Kasumi-1 (cell line): ENCODE data around the gene TREH.
A peak's percentile ranks its signal among the peaks of the same experiment; 100 is the strongest.

ENCODE experiments used
- DNase-seq, 2 experiments: peaks; one replicate each; lab custom pipeline; 2025; lab: John Stamatoyannopoulos, UW

Gene TREH

DNA sequence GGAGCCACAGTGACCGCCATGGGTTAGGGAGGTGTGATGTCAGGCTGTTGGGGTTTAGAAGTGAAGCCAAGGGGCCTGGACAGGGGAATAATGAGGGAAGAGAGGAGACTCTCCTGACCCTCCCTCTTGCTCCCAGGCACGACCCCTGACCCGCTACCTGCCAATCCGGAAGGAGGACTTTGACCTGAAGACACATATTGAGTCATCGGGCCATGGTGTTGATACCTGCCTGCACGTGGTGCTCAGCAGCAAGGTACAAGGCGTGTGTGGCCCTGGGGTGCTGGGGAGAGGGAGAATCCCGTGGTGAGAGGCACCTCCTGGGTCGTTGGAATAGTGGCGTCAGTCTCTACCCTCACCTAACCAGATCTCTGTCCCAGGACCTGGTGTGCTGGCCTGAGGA is 29.5 kb downstream of the TREH start:
- no peak for DNase-seq

DNA sequence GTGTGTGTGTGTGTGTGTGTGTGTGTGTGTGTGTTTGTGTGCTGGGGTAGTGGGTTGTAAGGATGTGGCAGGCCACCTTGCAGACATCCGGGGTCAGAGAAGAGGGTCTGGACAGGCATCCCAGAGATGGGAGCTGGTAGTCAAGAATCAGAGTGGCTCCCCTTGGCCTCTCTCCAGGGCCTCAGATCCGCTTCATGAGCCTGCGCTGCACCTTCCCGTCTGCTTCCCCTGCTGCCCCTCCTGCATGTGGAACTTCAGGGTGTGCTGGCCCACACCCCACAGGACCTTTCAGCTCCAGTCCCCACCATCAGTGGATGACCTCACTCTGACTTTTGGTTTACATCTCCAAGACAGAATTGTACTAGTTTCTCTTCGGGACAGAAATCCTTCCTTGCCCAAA is 31.2 kb downstream of the TREH start:
- no peak for DNase-seq

DNA sequence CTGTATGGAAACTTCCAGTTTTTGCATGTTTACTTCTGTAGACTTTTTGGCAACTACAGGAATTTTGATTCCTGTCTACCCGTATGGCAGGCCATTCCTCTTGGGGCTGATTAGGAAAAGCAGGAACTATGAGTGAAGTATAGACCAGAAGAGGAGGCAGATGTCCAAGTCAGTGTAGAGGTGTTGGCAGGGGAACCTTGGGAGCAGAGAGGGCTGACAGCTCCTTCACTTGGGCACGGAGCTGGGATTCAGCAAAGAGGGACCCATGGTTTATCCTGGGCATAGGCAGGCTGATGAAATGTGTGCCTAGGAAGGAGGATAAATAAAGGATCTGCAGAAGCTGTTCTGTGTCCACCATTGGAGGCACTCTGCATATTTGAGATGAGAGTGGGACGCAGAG is 33.1 kb downstream of the TREH start:
- no peak for DNase-seq

DNA sequence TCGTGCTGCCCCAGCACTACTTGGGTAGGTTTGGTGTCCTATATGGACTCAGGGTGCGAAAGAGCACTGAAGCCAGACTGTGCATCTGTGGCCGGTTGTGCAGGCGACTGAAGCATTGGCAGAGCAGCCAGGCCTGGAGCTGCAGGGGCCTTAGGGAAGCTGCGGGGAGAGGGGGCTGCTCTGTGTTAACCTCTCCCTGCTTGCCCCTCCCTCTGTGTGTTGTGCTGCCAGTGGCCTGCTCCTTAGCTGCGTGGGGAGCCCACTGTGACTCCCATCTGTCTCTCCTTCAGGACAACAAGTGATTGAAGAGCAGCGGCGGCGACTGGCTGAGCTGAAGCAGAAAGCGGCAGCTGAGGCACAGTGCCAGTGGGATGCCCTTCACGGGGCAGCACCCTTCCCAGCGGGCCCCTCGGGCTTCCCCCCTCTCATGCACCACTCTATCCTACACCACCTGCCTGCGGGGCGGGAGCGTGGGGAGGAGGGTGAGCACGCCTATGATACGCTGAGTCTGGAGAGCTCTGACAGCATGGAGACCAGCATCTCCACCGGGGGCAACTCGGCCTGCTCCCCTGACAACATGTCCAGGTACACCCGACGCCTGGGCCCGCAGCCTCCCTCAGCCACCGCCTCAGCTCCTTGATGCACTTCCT is 34.3 kb downstream of the TREH start:
- no peak for DNase-seq

DNA sequence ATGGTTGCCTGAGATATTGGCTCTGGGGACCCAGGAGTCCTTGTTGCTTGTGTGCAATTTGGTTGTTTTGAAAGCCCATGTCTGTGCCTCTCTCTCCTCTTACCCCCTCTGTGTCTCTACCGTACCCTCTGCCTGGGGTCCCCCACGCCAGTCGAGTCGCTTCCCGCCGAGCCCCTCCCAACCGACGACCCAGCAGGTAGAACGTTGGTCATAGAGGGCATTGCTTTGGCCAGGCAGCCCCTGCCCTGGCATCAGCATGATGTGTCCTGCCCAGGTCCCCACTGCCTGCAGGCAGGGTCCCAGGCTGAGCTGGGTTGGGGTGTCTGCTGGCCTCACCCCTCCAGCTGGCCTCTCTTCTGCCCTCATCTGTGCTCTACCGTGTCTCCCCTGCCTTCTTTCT is 35.0 kb downstream of the TREH start:
- no peak for DNase-seq

DNA sequence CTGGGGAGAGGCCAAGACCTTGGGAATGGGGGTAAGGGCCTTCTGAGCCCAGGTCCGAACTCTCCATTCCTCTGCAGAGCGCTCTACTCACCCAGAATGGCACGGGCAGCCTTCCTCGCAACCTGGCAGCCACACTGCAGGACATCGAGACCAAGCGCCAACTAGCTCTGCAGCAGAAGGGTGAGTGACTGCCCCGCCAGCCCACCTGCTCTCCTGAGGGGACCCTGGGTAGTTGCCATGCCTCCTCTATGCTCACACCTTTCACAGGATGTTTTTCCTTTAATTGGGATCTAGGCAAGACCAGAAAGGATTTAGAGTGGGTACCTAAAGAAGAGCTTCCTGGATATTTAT is 35.5 kb downstream of the TREH start:
- DNase-seq, result no peak

DNA sequence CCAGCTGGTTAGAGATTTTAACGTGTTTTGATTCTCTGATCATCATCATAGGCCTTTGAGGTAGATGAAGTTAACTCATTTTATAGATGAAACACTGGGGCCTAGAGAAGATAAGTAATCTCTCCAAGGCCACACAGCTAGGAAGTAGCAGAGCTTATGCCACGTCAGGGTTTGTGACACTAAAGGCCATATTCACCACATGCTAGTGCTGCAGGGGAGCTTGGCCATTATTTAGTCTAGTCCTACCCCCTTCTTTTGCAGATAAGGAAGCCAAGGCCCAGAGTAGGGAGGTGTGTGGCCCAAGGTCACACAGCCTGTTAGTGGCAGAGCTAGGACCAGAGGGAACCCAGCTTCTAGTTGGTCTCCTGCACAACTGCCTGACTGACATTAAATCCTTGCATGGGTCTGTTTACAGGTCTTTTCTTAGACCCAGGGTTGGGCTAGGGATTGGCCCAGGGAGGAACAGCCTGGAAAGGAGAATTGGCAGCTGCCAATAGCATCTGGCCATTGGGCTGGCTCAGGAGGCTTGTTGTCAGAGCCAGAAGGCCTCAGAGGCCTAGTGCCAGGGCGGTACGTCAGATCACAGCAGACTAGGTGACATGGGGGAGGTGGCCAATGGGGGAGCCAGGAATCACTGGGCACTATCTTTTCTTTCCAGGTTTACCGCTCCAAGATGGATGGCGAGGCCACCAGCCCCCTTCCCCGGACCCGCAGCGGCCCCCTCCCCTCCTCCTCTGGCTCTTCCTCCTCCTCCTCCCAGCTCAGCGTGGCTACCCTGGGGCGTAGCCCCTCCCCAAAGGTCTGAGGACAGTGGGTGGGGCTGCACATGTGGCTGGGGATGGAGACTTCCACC is 36.1 kb downstream of the TREH start:
- no peak for DNase-seq

DNA sequence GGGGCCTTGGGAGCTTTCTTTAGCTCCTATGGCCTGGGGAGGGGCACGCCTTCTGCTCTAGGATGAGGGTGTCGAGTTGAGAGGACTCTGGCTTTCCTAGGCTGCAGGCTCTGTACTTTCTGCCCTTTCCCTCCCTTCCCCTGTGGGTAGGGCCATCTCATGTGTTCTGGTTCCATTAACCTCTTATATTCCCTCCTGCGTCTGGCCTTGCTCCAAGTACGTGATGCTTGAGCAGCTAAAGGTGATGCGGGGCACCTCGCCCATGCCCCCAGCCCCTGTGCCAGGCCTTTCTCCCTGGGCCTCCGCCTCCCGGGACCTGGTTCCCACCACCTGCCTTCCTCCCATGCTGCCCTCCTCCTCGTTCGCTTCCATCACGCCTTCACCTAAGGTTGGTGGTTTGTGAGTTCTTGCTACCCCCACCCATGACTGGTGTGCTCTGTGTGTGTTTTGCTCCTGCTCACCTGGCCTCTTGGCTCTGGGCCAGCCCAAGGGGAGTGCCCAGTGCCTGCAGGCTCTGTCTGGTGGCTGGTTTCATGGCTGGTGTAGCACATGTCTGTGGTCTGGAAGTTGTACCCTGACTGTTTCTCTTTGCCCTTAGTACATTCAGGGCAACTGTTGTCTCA is 37.9 kb downstream of the TREH start:
- no peak for DNase-seq

DNA sequence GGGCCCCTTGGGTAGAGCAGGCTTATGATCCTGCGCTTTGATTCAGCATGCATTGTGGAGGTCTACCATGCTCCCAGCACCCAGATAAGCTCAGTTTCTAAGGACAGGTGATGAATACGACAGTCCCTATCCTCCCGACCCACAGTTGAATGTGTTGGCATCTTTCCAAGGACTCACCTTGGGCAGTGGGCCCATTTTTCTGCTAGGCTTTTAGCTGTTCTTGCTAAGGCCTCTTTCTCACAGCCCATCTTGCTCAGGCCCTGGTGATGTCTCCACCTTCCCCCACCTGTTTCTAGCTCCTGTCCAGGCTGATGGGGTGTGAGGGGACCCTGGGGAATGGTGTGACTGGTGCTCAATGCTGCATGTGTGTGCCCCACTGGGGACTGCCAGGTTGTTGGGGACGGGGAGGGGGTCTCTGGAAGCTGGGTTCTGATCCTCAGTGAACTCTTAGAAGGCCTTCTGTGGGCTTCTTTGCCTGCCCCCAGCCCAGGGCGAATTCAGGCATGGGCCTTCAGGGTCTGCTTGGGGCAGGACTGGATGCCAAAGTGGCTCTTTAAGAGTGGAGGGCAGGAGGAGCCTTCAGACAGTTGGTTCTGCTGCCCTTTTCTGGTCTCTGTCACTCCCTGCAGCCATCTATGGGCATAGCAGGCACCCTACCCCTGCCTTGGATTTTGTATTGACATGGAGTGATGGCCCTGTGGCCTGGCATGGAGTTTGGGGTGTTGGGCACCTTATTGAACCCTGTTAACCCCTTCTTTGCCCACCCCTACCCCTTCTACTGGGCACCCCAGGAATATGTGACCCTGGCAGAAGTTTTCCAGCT is 38.9 kb downstream of the TREH start:
- DNase-seq, result no peak

DNA sequence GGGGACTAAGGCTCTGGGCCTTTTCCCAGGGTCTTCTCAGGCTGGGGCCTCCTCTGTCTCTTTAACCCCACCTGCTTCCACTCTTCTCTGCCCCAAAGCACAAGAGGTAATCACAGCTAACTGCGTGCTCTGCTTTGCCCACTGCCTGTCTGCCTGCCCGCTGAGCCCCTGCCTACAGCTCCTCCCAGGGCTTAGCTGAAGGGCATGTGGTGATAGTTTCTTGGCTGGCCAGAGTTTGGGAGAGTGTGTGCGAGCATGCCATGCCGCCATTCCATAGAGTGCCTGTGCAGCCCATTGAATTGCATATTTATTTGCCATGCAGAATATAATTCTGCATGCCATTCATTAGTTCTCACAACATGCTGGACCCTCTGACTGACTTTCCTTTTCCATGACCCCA is 39.6 kb downstream of the TREH start:
- no peak for DNase-seq

DNA sequence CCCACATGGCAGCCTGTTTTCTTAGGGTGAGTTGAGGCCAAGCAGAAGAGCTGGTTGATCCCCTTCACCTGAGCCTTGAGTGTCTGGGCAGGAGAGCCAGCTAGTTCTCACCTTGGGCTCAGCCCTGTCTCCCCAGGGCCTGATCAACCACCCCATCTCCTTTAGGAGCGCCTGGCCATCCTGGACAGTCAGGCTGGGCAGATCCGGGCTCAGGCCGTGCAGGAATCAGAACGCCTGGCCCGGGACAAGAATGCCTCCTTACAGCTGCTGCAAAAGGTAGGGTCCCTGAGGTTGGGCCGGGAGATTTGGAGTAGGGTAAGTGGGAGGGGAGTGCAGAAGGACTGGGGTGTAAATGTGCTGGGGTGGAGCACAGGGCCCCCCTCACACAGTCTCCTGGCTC is 40.7 kb downstream of the TREH start:
- no peak for DNase-seq

DNA sequence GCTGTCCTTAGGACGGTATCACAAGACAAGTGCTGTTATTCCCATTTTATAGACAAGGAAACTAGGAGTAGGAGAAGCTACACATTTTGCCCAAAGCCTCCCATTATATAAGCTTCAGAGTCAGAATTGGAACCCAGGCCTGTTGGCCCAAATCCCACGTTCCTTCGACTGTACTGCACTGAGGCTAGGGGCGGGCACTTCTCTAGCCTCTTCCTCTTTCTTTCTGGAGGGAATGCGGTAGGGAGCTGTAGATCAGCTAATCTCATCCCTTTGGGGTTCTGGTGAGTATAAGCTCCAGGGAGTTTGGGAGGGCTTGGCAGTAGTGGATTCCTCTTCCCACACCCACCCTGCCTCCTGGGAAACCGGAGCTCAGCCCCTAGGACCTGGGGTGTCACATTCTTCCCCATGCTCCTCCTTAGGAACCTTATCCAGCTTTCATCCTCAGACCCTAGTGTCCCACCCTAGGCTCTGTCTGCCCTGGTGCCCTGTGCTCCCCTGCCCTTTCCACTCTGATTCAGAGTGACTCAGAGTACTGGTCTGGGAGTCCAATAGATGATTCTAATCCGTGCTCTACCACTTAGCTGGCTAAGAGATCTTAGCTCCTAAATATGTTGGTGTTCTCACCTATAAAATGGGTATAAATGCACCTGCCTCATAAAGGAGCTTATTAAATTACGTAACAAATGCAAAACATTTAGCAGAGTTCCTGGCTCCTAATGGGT is 42.7 kb downstream of the TREH start:
- peak in 1 of 2 experiments; percentile 7 for DNase-seq

DNA sequence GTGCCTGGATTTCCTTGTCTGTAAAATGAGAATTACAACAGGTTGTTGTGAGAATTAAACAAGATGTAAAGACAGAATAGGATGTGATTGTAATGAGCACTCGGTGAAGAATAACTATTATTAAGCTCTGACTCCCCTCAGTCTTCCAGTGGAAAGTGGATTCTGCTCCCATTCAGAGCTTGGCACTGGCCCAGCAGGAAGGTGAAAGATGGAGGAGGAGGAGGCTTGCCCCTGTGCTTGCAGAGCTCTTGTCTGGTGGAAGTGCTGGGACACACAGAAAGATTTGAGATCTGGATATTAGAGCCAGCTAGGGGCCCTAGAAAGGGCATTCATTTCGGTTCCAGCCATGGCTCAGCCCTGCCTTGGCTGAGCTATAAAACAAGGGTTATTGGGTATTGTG is 43.8 kb downstream of the TREH start:
- no peak for DNase-seq

DNA sequence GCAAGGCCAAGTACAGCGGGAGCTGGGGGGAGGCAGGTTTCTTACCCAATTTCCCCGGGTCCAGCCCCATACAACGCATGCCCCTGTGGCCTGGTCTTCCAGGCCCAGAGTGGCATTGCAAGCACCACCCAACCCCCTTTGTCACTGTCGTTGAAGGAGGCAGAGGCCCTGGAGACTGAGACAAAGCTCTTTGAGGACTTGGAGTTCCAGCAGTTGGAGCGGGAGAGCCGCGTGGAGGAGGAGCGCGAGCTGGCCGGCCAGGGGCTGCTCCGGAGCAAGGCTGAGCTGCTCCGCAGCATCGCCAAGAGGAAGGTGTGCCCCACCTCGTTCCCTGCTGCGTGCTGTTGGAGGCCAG is 44.2 kb downstream of the TREH start:
- DNase-seq, result no peak

DNA sequence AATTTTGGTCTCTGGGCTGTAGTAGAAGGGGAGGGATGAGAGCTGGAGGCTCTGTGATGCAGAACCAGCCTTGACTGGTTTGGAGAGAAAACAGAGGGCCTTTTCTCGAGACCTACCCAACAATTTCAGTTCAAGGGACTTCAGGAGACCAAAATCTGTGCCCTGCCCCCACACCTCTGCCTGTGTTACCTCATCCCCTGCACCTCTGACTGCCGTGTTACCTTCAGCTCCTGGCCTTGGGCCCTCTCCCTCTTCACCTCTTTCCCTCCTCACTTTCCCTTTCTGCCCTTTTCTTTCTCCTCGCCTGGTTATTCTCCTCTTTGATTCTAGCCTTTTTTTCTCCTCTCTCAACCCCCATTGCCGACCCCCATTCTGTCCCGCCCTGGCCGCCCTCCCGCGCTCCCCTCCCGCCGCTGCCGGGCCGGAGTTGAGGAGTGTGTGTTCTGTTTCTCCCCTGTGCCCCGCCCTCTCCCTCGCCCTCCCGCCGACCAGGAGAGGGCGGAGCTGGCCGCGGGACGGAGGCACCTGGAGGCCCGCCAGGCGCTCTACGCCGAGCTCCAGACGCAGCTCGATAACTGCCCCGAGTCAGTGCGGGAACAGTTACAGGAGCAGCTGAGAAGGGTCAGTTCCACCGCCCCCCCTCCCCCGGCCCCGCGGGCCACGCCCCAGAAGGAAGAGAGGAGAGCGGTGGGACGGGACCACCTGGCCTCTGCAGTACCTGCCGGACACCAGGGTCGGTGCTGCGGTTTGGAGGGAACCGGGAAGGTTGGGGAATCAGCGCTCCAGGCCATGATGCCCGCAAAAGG is 44.8 kb downstream of the TREH start:
- DNase-seq, result no peak

DNA sequence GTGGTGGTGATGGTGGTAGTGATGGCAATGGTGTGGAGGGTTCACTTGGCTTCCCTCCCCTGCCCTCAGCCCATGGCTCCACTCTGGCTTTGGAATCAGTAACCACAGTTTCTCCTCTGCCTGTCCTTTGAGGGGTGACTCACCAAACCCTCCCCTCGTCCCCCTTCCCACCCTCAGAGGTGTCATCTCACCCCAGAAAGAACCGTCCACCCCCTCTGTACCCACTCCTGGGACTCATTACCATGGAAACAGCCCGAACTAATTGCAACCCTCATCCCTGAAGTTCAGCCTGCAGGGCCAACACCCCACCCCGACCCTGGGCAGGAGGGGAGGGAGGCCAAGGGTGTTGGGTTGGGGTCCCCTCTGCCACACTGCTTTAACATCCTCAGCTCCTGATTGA is 45.5 kb downstream of the TREH start:
- DNase-seq, result no peak

DNA sequence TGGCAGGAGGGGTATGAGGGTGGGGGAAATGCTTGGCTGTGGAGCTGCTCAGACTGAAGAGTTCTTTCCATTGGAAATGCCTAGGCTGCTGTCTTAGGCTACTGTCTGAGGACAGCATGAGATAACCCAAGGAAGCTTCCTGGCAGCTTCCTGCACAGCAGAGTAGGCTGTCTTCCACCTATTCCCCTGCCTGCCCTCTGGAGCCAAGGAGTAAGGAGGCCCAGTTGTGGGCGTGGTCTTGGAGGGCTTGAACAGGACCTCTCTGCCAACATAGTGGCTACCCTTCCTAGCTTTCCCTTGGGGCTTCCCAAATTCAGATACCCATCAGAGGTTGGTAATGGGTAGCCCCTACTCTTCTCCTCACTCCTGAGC is 46.1 kb downstream of the TREH start:
- no peak for DNase-seq

DNA sequence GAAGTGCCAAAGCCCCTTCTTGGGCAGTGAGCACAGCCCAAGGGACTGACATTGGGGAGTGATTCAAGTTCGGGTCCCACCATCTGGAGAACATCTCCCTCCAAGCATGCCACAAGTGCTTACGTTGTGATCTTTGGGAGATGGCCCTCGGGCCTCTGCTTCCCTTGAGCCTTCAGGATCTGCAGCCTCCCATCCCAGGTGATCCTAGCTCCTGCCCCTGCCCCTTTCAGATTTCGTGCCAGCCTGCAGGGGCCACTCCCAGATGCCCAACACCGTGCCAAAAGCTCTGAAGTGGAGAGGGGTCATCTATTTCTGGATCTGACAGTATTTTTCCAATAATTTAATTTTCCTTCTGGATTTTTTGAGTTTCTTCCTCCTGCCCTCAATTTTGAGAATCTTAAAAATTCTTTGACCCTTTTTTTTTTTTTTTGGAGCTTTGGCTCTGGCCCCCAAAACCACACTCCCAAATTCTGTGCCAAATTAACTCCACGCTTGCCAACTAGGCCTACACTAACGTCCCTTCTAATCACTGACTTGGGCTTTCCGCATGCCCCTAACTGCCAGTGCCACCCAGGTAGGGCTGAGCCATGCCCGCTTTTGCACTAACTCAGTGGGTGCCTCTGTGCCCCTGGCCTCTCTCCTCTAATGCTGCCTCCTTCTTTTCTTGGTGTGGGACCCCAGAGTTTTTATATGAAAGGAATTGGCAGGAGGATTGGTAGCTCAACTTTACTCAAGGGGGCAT is 46.7 kb downstream of the TREH start:
- no peak for DNase-seq

DNA sequence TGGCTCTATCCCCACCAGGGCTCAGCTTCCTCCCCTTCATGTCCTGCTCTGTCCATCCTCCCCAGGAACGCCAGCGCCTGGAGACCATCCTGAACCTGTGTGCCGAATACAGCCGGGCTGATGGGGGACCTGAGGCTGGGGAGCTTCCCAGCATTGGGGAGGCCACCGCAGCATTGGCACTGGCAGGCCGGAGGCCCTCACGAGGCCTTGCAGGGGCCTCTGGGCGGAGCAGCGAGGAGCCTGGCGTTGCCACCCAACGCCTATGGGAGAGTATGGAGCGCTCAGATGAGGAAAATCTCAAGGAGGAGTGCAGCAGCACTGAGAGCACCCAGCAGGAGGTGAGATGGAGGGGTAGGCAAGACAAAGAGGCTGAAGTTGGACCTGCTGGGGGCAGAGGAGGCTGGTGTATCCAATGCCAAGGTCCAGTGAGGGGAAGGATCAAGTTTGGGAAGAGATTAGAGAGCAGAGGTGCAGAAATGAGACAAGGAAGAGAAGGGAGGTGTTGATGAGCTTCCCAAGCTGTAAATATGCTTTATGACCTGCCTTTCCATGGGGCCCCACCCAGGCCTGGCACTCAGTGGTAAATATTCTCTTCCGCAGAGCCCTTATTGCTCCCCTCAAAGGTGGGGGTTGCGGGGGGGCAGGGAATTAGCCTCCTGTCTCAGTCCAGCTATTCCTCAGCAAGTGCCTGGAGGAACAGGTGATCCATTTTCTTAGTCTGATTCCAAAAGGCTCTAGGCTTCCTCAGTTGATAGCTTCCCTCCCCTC is 48.1 kb downstream of the TREH start:
- no peak for DNase-seq
